Cardiac muscle cell (in vitro differentiated cells and primary cell): ENCODE results near the gene SGO1. TPM values are rescaled to one million over a fixed set of nuclear protein-coding genes. Genes with fewer than 3 reads are reported as not detected.

ENCODE experiments used
- DNase-seq, 2 donors: peaks; one replicate each; pipeline versions ENCODE4 v3.0.0 to v3.0.0-alpha.2; 2010 to 2017; ENCODE audit warnings: low read depth in 1 of 2, low spot score in 1 of 2
- H3K27ac ChIP-seq: fragments of 200-600 bp; sonication (generic); 2 replicates; pipeline ENCODE4 v1.5.1; 2016
- H3K27me3 ChIP-seq: fragments of 200-600 bp; sonication (generic); 2 replicates; pipeline ENCODE4 v1.6.0; 2016; ENCODE audit warnings: control low read depth
- H3K36me3 ChIP-seq: fragments of 200-600 bp; sonication (generic); 2 replicates; pipeline ENCODE4 v1.5.1; 2016; ENCODE audit warnings: control low read depth
- H3K4me1 ChIP-seq: fragments of 200-600 bp; sonication (generic); 2 replicates; pipeline ENCODE4 v1.8.1; 2017; ENCODE audit warnings: low read depth, mild to moderate bottlenecking, mixed run types
- H3K4me3 ChIP-seq: fragments of 200-600 bp; sonication (generic); 2 replicates; pipeline ENCODE4 v1.5.1; 2016; ENCODE audit warnings: mild to moderate bottlenecking
- H3K9me3 ChIP-seq: fragments of 200-600 bp; sonication (generic); 2 replicates; pipeline ENCODE4 v1.5.1; 2017; ENCODE audit warnings: low read depth, mild to moderate bottlenecking, control low read depth
- CTCF ChIP-seq: IDR thresholded peaks from 2 replicates; pipeline ENCODE4 v1.5.1; 2012; ENCODE audit warnings: low read depth, mild to moderate bottlenecking, low read length
- polyA plus RNA-seq: library from polyadenylated mRNA; unstranded; fragments of >200 nt; fragmentation: Nextera tagmentation; extraction: Ambion mirVana; gene quantifications from 2 replicates; pipeline ENCODE4 v1.2.1, GENCODE V29; 2016
- total RNA-seq: library from RNA; depleted of rRNA; stranded (reverse); fragments of >200 nt; gene quantifications from 2 replicates; pipeline ENCODE4 v1.2.3, GENCODE V29; 2016

SGO1 gene
- total RNA-seq (2.4 and 11.4 TPM in 2 replicates), polyA plus RNA-seq (10.1 and 30.6 TPM in 2 replicates)

- Histone ChIP-seq H3K27me3 (no peaks in the 10 kb centered on the region), H3K9me3 (no peaks in the 10 kb centered on the region), H3K27ac (peak within 1 kb of the TSS; percentile 94), H3K4me1 (peaks cover 20% of the 10 kb centered on the region), H3K36me3 (no peaks in the 10 kb centered on the region), H3K4me3 (peak within 1 kb of the TSS; percentile 83)
- DNase-seq, result peak; percentile 98 to 99
- TF ChIP-seq CTCF, result peak; percentile 7
These were observed at the start of gene SGO1 for GRCh38 chr3:20185679-20186599. Gene SGO1, minus strand, starts transcription at chr3:20186206. Its CDS starts 2,179 bp downstream, at chr3:20184027.

GRCh38 chr3:20235796-20236195 is 49.8 kb upstream of the SGO1 start:
- no peak for TF ChIP-seq CTCF
- Histone ChIP-seq H3K4me1 (no peaks in the 10 kb centered on the region), H3K9me3 (no peaks in the 10 kb centered on the region), H3K36me3 (no peaks in the 10 kb centered on the region), H3K4me3 (no peak overlapping the region), H3K27ac (no peak overlapping the region), H3K27me3 (no peaks in the 10 kb centered on the region)
- no peak for DNase-seq

GRCh38 chr3:20232906-20233780 is 47.1 kb upstream of the SGO1 start:
- no peak overlapping the region for H3K27ac ChIP-seq
- no peak overlapping the region for H3K4me3 ChIP-seq
- no peaks in the 10 kb centered on the region for H3K27me3 ChIP-seq
- no peak for TF ChIP-seq CTCF
- no peaks in the 10 kb centered on the region for H3K4me1 ChIP-seq
- H3K9me3 ChIP-seq, result no peaks in the 10 kb centered on the region
- H3K36me3 ChIP-seq, result no peaks in the 10 kb centered on the region
- DNase-seq, result no peak

GRCh38 chr3:20230954-20231353 is 44.9 kb upstream of the SGO1 start:
- Histone ChIP-seq H3K27me3 (no peaks in the 10 kb centered on the region), H3K27ac (no peak overlapping the region), H3K9me3 (no peaks in the 10 kb centered on the region), H3K4me3 (no peak overlapping the region), H3K36me3 (no peaks in the 10 kb centered on the region), H3K4me1 (no peaks in the 10 kb centered on the region)
- no peak for DNase-seq
- no peak for TF ChIP-seq CTCF

- peak; percentile 31 for TF ChIP-seq CTCF
- Histone ChIP-seq H3K27ac (no peak overlapping the region), H3K9me3 (no peaks in the 10 kb centered on the region), H3K36me3 (no peaks in the 10 kb centered on the region), H3K27me3 (no peaks in the 10 kb centered on the region), H3K4me1 (no peaks in the 10 kb centered on the region), H3K4me3 (no peak overlapping the region)
- peak; percentile 37 to 55 for DNase-seq
These were observed 39.8 kb upstream of the SGO1 start for GRCh38 chr3:20225769-20226168.
